HG03558 (cell line): ENCODE data around the gene SLC35F3.

Experiments
- ATAC-seq: cut with Tn5 transposase; IDR thresholded peaks from one replicate; pipeline ENCODE4 v1.9.1; 2021; ENCODE audit warnings: moderate number of reproducible peaks; ENCODE audit not compliant: unreplicated experiment; ENCODE audit errors: extremely low read depth

The SLC35F3 gene

DNA sequence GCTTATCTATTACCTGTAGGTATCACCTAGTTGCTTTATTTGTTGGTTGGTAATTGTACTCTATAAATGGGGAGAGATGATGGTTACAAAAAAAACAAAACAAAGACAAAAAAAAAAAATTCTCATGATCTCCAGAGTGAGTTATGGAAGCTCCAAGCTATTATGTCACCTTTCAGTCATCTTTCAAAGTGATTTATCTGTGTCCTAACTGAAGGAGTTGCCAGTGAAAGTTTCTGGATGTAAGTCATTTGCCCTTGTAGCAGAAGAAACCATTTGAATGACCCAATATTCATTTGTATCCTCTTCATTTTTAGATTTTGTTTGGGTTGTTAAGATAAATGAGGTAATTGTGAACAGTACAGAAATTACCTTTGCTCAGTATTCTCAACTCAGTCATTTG is 3.6 kb downstream of the SLC35F3 start:
- no peak for ATAC-seq

DNA sequence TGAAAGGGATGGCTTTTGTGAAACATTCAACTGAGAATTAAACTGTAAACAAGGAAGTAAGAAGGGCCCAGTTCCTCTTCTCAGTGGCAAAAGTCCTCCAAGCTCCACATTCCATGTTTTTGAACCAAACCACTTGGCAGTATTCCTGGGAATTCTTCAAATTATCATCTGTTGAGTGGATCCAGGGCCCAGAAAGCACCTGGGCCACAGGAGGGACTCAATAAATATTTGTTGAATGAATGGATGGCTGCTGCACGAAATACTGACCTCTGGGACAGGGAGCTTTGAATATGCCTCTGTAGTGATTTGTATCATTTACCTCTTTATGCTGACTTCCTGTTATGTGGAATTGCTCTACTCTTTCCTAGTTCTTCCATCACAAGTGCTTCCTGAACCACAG is 4.7 kb downstream of the SLC35F3 start:
- ATAC-seq = no peak

- no peak for ATAC-seq
Observed at GRCh38 chr1:233912447-233912846, 8.0 kb downstream of the SLC35F3 start.

GRCh38 chr1:233912909-233913308 is 8.4 kb downstream of the SLC35F3 start:
- ATAC-seq = no peak

DNA sequence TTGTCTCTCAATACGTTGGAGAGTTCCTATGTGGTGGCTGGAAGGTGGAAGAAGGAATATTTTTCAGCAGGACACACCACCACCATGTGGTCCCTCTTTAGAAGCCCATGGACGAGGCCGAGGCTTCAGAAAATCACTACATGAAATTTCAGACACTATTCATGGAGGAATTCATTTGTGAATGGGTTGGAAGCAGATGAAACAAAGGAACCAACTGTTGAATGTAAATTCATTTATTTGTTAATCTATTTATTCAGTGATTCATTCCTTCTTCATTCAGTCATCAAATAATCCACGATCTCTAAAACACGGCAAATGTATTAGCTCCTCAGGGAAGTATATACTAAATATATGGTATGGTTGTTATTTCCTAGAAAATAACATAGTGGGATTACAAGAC is 12.2 kb downstream of the SLC35F3 start:
- no peak for ATAC-seq

- ATAC-seq = no peak
Observed at GRCh38 chr1:233919786-233920185, 15.3 kb downstream of the SLC35F3 start.

GRCh38 chr1:233928123-233928522 is 23.6 kb downstream of the SLC35F3 start:
- ATAC-seq = no peak

DNA sequence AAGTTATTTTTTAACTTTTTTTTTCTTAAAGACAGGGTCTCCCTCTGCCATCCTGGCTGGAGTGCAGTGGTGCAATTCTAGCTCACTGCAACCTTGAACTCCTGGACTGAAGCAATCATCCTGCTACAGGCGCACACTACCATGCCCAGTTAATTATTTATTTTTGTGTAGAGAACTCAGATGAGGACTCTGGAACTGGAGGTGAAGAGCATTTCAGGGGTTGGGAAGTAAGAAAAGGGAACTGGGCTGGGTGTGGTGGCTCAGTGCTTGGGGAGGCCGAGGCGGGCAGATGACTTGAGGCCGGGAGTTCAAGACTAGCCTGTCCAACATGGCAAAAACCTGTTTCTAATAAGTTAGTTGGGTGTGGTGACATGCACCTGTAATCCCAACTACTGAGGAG is 28.9 kb downstream of the SLC35F3 start:
- no peak for ATAC-seq

GRCh38 chr1:233935297-233935868 is 30.9 kb downstream of the SLC35F3 start:
- ATAC-seq = no peak

DNA sequence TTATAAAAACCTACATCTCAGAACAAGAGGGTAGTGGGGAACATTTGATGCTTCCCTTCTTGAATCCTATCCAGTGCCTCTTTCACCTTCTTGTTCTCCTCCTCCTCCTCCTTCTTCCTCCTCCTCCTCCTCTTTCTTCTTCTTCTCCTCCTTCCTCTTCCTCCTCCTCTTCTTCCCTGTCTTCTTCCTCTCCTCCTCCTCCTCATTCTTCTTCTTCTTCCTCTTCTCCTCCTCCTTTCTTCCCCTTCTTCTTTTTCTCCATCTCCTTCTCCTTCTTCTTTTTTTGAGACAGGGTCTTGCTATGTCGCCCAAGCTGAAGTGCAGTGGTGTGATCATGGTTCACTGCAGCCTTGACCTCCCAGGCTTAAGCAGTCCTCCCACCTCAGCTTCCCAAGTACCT is 31.9 kb downstream of the SLC35F3 start:
- no peak for ATAC-seq

DNA sequence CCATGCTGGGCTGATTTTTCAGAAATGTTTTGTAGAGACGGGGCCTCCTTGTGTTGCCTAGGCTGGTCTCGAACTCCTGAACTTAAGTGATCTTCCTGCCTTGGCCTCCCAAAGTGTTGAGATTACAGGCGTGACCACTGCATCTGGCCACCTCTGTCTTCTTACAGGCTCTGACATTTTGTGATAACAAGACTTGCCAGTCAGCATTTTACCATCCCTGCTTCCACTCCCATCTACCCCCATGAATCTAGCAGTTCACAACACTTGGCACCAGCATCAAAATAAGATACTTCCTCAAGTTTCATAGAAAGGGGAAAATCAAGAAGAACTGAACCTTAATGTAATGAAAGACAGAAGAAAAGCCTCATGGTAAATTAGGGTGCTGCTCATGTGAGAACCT is 32.4 kb downstream of the SLC35F3 start:
- ATAC-seq = no peak

GRCh38 chr1:233938476-233938875 is 34.0 kb downstream of the SLC35F3 start:
- no peak for ATAC-seq

- ATAC-seq = no peak
Observed at GRCh38 chr1:233939451-233939850, 35.0 kb downstream of the SLC35F3 start.

GRCh38 chr1:233940908-233941307 is 36.4 kb downstream of the SLC35F3 start:
- ATAC-seq = no peak

- no peak for ATAC-seq
Observed at GRCh38 chr1:233944601-233945000, 40.1 kb downstream of the SLC35F3 start.

DNA sequence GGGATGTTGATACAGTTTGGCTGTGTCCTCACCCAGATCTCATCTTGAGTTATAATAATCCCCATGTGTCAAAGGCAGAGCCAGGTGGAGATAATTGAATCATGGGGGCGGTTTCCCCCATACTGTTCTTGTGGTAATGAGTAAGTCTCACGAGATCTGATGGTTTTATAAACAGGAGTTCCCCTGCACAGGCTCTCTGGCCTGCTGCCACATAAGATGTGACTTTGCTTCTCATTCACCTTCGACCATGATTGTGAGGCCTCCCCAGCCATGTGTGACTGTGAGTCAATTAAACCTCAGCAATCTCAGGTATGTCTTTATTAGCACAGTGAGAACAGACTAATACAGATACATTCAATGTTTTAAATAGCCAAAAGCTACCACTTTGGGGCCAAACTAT is 41.1 kb downstream of the SLC35F3 start:
- no peak for ATAC-seq

DNA sequence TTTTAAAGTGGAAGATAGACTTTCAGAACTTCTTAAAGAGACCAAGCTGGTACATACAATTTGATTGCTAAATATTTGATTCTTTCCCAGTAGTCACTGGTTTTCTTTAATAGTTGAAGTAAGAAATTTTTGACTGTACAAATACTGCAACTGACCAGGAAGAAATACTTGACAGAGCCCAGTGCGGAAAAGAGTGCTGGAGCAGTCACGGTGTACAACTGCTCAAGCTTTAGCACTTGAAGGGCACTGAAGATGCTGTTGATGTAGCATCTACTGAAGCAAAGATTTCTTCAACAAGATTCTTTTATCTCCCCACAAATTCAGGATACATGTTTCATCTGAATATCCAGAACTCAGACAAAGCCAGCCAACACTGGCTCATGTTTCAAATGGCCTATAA is 41.5 kb downstream of the SLC35F3 start:
- no peak for ATAC-seq

DNA sequence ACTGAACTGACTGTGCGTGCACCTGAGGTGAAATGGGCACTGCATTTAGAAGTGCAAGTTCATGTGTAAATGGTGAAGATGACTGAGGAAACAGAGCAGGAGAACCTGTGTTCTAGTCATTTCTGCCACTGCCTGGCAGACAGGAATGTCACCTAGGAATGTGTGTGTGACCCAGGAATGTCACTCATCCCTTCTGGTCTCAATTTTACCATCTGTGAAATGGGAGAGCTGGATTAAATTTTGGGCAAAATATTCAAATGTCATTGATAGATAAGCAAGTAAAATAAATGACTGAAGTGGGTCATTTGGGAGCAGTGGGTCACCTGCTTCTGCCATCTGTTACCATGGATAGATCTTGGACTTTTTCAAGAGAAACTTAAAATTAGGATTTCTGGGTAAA is 42.2 kb downstream of the SLC35F3 start:
- no peak for ATAC-seq

DNA sequence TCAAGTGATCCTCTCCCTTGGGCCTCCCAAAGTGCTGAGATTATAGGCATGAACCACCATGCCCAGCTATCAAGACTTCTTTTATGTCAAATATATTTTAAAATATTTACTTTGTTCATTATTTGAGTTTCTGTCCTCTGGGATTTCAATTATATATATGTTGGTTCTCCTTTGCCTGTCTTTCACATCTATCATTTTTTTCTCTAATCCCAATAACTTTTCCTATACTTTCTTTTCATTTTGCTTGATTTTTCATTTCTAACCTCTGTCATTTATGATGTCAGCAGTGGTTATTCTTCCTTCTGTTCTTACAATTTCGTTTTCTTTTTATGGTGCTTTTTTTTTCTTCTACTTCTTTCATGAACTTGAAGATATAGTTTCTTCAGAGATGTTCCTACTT is 47.3 kb downstream of the SLC35F3 start:
- ATAC-seq = no peak

DNA sequence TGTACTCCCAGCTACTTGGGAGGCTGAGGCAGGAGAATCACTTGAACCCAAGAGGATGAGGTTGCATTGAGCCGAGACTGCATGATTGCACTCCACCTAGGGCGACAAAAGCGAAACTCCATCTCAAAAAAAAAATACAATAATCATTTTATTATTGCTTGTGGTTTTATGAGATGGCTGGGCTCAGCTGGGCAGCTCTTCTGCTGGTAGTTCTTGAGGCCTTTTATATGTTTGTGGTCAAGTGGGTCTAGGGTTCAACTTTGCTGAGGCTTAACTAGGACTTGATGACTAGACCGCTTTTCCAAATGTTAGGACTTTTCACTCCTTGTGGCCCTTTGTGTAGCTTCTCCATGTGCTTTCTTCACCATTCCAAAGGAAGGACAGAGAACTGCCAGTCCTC is 53.2 kb downstream of the SLC35F3 start:
- ATAC-seq = no peak

GRCh38 chr1:233959102-233959501 is 54.6 kb downstream of the SLC35F3 start:
- ATAC-seq = no peak

- ATAC-seq = no peak
Observed at GRCh38 chr1:233959971-233960370, 55.5 kb downstream of the SLC35F3 start.

GRCh38 chr1:233960386-233960785 is 55.9 kb downstream of the SLC35F3 start:
- no peak for ATAC-seq
